Right lobe of liver (tissue), 4 donors: Measurements from ENCODE around the gene TGM6.

Experiments used
- CTCF ChIP-seq, 4 donors: fragments of 200-600 bp in 3 of 4; fragments of 450-650 bp in 1 of 4; IDR thresholded peaks; one replicate each; pipeline versions ENCODE4 v1.5.1 to v1.8.0; 2016 to 2022; ENCODE audit warnings: antibody characterized with exemption in 4 of 4, mild to moderate bottlenecking in 2 of 4
- POLR2A ChIP-seq: fragments of 450-650 bp; IDR thresholded peaks from one replicate; pipeline ENCODE4 v1.6.1; 2017; ENCODE audit warnings: antibody characterized with exemption, mild to moderate bottlenecking
- donor health status: DM: no; HTN: no; CAD: no.
- donor health status: DM: no; HTN: no; CAD: no.
- donor health status: DM: no; HTN: yes; CAD: no.

- TF ChIP-seq POLR2A = no peak
- no peak for TF ChIP-seq CTCF (IDR thresholded peaks at IDR 0.05)
Observed at GRCh38 chr20:2463616-2464365, 83.1 kb downstream of the TGM6 start.
